ENCODE results near the gene KEAP1. TPM values are rescaled to one million over a fixed set of nuclear protein-coding genes. Genes with fewer than 3 reads are reported as not detected.
"Not testable (repeated sequence)": the region's sequence is repeated elsewhere in the genome, so short reads cannot be mapped to it uniquely, and the experiment has no call there.

The KEAP1 gene
- total RNA-seq, 1 experiment from 2014 or later, result 102 TPM

DNA sequence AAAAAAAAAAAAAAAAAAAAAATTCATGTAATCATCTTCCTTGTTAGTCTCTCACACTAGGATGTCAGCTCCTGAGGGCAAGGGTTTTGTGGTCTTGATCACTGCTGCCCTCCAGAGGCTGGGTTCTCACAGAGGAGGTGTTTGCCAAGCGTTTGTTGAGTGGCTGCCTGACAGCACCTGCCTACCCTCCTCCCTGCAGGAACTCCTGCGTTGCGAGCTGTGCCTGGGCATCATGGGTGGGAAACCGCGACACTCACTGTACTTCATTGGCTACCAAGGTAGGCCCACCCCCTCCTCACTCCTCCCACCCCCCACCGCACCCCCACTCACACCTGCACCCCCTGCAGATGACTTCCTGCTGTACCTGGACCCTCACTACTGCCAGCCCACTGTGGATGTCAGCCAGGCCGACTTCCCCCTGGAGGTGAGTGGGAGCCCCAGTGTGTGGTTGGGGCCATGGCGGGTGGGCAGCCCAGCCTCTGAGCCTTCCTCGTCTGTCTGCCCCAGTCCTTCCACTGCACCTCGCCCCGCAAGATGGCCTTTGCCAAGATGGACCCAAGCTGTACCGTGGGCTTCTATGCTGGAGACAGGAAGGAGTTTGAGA, 48.6 kb upstream of the KEAP1 start:
- no TSS peak for BruUV-seq (replicated peaks)
- intact Hi-C loops (cut with micrococcal nuclease; ENCODE audit: unreplicated experiment), result no loop called here
- peak; percentile 72 for ATAC-seq

DNA sequence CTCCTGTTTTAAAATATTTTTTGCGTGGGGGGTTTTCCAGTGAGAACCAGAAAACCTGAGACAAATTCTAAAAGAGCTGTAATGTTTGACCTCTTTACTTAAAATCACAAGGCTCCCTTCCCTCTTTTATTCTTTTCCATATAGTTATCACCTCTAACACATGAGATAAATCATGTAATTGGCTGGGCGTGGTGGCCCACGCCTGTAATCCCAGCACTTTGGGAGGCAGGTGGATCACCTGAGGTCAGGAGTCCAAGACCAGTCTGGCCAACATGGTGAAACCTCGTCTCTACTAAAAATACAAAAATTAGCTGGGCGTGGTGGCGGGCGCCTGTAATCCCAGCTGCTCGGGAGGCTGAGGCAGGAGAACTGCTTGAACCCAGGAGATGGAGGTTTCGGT, 47.9 kb upstream of the KEAP1 start:
- H3K27me3 ChIP-seq (ENCODE audit: control insufficient read depth, insufficient read depth, low read length); DNase-seq (ENCODE audit: low read depth, low spot score); H3K4me1 ChIP-seq (ENCODE audit: control insufficient read depth, insufficient read depth, low read length); BruUV-seq (replicated peaks); ATAC-seq; H3K9me3 ChIP-seq (ENCODE audit: control insufficient read depth, insufficient read depth, low read depth, low read length); H3K4me3 ChIP-seq (ENCODE audit: low read depth in 2 of 2, low read length in 2 of 2); intact Hi-C loops (cut with micrococcal nuclease; ENCODE audit: unreplicated experiment); H3K36me3 ChIP-seq (ENCODE audit: control insufficient read depth, insufficient read depth, low read length); H3K27ac ChIP-seq (ENCODE audit: low read length); POLR2A ChIA-PET; in situ Hi-C loops (cut with HindIII; ENCODE audit: low pct_unique_long_range_greater_than_20kb, low sequenced_read_pairs): not testable (repeated sequence)
- CTCF ChIA-PET, result interaction anchor here (0.6 kb wide), 2 partner anchors 19 to 46 kb away, joined by 3 to 7 read pairs; no protein-coding TSS in a partner anchor

More for the DNA sequence above, 48.6 kb upstream of the KEAP1 start:
- Histone ChIP-seq H3K27me3 (ENCODE audit: control insufficient read depth, insufficient read depth, low read length) (no peaks in the 10 kb centered on the region), H3K4me3 (ENCODE audit: low read depth in 2 of 2, low read length in 2 of 2) (no peak overlapping the region), H3K36me3 (ENCODE audit: control insufficient read depth, insufficient read depth, low read length) (no peaks in the 10 kb centered on the region), H3K4me1 (ENCODE audit: control insufficient read depth, insufficient read depth, low read length) (no peaks in the 10 kb centered on the region), H3K27ac (ENCODE audit: low read length) (no peak overlapping the region), H3K9me3 (ENCODE audit: control insufficient read depth, insufficient read depth, low read depth, low read length) (no peaks in the 10 kb centered on the region)
- CTCF ChIA-PET, result interaction anchor here (0.6 to 0.8 kb wide), 2 partner anchors 18 to 68 kb away, joined by 3 to 4 read pairs; no protein-coding TSS in a partner anchor
- in situ Hi-C loops (cut with HindIII; ENCODE audit: low pct_unique_long_range_greater_than_20kb, low sequenced_read_pairs), result no loop called here
- no peak for DNase-seq (ENCODE audit: low read depth, low spot score)
- POLR2A ChIA-PET, result no interaction called here
- TF ChIP-seq, protein P1, sequence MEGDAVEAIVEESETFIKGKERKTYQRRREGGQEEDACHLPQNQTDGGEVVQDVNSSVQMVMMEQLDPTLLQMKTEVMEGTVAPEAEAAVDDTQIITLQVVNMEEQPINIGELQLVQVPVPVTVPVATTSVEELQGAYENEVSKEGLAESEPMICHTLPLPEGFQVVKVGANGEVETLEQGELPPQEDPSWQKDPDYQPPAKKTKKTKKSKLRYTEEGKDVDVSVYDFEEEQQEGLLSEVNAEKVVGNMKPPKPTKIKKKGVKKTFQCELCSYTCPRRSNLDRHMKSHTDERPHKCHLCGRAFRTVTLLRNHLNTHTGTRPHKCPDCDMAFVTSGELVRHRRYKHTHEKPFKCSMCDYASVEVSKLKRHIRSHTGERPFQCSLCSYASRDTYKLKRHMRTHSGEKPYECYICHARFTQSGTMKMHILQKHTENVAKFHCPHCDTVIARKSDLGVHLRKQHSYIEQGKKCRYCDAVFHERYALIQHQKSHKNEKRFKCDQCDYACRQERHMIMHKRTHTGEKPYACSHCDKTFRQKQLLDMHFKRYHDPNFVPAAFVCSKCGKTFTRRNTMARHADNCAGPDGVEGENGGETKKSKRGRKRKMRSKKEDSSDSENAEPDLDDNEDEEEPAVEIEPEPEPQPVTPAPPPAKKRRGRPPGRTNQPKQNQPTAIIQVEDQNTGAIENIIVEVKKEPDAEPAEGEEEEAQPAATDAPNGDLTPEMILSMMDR (IDR thresholded peaks at IDR 0.05), result no peak; the same call in 1 of the 2 replicates
- TF ChIP-seq REST (IDR thresholded peaks at IDR 0.05; ENCODE audit: insufficient read depth in 1 of 2, low read depth in 2 of 2, low read length in 1 of 2) (no peak), TCF7L2 (IDR thresholded peaks at IDR 0.05; ENCODE audit: low read depth, low read length) (no peak), SIN3A (IDR thresholded peaks at IDR 0.05; ENCODE audit: borderline replicate concordance, insufficient read depth, low read depth, low read length) (no peak), POLR2AphosphoS5 (IDR thresholded peaks at IDR 0.05; ENCODE audit: low read depth, low read length) (no peak)

DNA sequence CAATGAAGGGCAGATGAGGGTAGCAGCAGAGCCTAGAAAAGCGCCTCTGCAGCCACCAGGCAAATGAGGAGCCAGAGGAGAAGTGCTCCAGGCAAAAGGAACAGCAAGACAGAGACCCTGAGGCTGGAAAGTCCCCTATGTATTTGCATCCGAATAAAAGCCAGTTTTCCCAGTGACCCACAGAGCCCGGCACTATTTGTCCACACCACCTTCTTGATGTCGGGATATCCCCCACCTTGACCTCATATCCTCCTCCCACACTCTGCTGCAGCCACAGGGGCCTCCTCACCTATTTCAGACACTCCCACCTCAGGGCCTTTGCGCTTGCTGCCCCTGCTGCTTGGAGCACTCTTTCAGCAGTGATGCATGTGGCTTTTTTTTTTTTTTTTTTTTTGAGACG, 47.2 kb upstream of the KEAP1 start:
- no peaks in the 10 kb centered on the region for H3K4me1 ChIP-seq (ENCODE audit: control insufficient read depth, insufficient read depth, low read length)
- DNase-seq (ENCODE audit: low read depth, low spot score) (no peak), ATAC-seq (no peak)
- ChIA-PET POLR2A (no interaction called here), CTCF (interaction anchor here (0.6 kb wide), 1 partner anchor 45 kb away, joined by 7 read pairs; no protein-coding TSS in a partner anchor)
- in situ Hi-C loops (cut with HindIII; ENCODE audit: low pct_unique_long_range_greater_than_20kb, low sequenced_read_pairs) (no loop called here), intact Hi-C loops (cut with micrococcal nuclease; ENCODE audit: unreplicated experiment) (no loop called here)
- H3K27me3 ChIP-seq (ENCODE audit: control insufficient read depth, insufficient read depth, low read length), result no peaks in the 10 kb centered on the region
- H3K27ac ChIP-seq (ENCODE audit: low read length), result no peak overlapping the region
- BruUV-seq (replicated peaks), result no TSS peak
- H3K4me3 ChIP-seq (ENCODE audit: low read depth in 2 of 2, low read length in 2 of 2), result no peak overlapping the region
- H3K9me3 ChIP-seq (ENCODE audit: control insufficient read depth, insufficient read depth, low read depth, low read length), result no peaks in the 10 kb centered on the region
- TF ChIP-seq TCF7L2 (IDR thresholded peaks at IDR 0.05; ENCODE audit: low read depth, low read length) (no peak), SIN3A (IDR thresholded peaks at IDR 0.05; ENCODE audit: borderline replicate concordance, insufficient read depth, low read depth, low read length) (no peak), REST (IDR thresholded peaks at IDR 0.05; ENCODE audit: insufficient read depth in 1 of 2, low read depth in 2 of 2, low read length in 1 of 2) (no peak), POLR2AphosphoS5 (IDR thresholded peaks at IDR 0.05; ENCODE audit: low read depth, low read length) (no peak)
- TF ChIP-seq, protein P1 (IDR thresholded peaks at IDR 0.05), result no peak
- no peaks in the 10 kb centered on the region for H3K36me3 ChIP-seq (ENCODE audit: control insufficient read depth, insufficient read depth, low read length)
